ENCODE measurements around the gene CH25H. TPM values are rescaled to one million over a fixed set of nuclear protein-coding genes. Genes with fewer than 3 reads are reported as not detected.
A peak's percentile ranks its signal among the peaks of the same experiment; 100 is the strongest.

Gene CH25H
- polyA plus RNA-seq, 1 of the 3 experiments (the other 2 are of a cell fraction) = not detected

DNA sequence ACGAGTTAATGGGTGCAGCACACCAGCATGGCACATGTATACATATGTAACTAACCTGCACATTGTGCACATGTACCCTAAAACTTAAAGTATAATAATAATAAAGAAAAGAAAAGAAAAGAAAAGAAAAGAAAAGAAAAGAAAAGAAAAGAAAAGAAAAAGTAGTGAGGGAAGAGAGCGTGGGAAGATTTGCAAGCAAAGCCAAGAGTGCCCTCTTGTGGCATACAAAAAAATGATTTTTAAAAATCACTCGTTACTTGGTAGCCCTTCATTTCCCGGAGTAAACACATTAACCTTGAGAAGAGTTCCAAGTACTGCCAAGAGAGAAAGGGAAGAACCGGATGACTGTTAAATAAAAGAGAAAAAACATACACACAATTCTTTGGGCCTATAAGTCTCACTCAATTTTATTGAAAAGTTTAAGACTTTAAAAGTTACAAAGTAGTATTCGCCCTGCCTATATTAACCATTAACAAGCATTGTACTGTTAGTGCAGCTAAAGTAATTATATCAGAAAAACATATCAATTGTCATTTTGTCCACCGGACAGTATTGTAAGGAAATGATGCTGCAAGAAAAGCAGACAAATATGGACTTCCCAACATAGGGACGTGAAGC lies 6.2 kb upstream of the CH25H start:
- CTCF ChIA-PET = interaction anchor here (0.6 to 4.2 kb wide), 40 partner anchors 8 to 403 kb away, joined by 3 to 94 read pairs (median 4); partner anchors contain the start of genes FAS and LIPA
- TF ChIP-seq, protein P1, sequence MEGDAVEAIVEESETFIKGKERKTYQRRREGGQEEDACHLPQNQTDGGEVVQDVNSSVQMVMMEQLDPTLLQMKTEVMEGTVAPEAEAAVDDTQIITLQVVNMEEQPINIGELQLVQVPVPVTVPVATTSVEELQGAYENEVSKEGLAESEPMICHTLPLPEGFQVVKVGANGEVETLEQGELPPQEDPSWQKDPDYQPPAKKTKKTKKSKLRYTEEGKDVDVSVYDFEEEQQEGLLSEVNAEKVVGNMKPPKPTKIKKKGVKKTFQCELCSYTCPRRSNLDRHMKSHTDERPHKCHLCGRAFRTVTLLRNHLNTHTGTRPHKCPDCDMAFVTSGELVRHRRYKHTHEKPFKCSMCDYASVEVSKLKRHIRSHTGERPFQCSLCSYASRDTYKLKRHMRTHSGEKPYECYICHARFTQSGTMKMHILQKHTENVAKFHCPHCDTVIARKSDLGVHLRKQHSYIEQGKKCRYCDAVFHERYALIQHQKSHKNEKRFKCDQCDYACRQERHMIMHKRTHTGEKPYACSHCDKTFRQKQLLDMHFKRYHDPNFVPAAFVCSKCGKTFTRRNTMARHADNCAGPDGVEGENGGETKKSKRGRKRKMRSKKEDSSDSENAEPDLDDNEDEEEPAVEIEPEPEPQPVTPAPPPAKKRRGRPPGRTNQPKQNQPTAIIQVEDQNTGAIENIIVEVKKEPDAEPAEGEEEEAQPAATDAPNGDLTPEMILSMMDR (IDR thresholded peaks at IDR 0.05) = peak; percentile 68
- TF ChIP-seq NFIC (IDR thresholded peaks at IDR 0.05; ENCODE audit: borderline replicate concordance) (no peak), TCF12 (IDR thresholded peaks at IDR 0.05) (no peak), FOXJ3 (CRISPR knock-in tag; IDR thresholded peaks at IDR 0.05) (no peak), SMC3 (IDR thresholded peaks at IDR 0.05; ENCODE audit: low read depth, low read length) (peak; percentile 69), RXRA (IDR thresholded peaks at IDR 0.05; ENCODE audit: borderline replicate concordance, low read depth) (no peak), GATA2 (CRISPR knock-in tag; IDR thresholded peaks at IDR 0.05) (no peak), YY1 (IDR thresholded peaks at IDR 0.05; ENCODE audit: low read depth) (no peak), RFX5 (IDR thresholded peaks at IDR 0.05; ENCODE audit: low read length) (no peak), RAD21 (IDR thresholded peaks at IDR 0.05; ENCODE audit: low read length) (peak; percentile 81), FOXM1 (IDR thresholded peaks at IDR 0.05; ENCODE audit: low read depth) (no peak), MEF2A (IDR thresholded peaks at IDR 0.05; ENCODE audit: borderline replicate concordance, low read depth) (no peak), CHD2 (IDR thresholded peaks at IDR 0.05; ENCODE audit: low read length, partially characterized antibody) (no peak), NRF1 (IDR thresholded peaks at IDR 0.05; ENCODE audit: low read depth, low read length) (no peak), RCOR1 (IDR thresholded peaks at IDR 0.05; ENCODE audit: low read length) (no peak), EZH2phosphoT487 (IDR thresholded peaks at IDR 0.05; ENCODE audit: borderline replicate concordance, low read depth) (no peak), ELF1 (IDR thresholded peaks at IDR 0.05) (no peak)
- TF ChIP-seq, protein P2, sequence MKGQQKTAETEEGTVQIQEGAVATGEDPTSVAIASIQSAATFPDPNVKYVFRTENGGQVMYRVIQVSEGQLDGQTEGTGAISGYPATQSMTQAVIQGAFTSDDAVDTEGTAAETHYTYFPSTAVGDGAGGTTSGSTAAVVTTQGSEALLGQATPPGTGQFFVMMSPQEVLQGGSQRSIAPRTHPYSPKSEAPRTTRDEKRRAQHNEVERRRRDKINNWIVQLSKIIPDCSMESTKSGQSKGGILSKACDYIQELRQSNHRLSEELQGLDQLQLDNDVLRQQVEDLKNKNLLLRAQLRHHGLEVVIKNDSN (IDR thresholded peaks at IDR 0.05; ENCODE audit: borderline replicate concordance, low read depth) = no peak
- TF ChIP-seq, protein P3, sequence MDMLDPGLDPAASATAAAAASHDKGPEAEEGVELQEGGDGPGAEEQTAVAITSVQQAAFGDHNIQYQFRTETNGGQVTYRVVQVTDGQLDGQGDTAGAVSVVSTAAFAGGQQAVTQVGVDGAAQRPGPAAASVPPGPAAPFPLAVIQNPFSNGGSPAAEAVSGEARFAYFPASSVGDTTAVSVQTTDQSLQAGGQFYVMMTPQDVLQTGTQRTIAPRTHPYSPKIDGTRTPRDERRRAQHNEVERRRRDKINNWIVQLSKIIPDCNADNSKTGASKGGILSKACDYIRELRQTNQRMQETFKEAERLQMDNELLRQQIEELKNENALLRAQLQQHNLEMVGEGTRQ (IDR thresholded peaks at IDR 0.05; ENCODE audit: borderline replicate concordance, low read depth, low read length) = no peak
- TF ChIP-seq, protein P4, sequence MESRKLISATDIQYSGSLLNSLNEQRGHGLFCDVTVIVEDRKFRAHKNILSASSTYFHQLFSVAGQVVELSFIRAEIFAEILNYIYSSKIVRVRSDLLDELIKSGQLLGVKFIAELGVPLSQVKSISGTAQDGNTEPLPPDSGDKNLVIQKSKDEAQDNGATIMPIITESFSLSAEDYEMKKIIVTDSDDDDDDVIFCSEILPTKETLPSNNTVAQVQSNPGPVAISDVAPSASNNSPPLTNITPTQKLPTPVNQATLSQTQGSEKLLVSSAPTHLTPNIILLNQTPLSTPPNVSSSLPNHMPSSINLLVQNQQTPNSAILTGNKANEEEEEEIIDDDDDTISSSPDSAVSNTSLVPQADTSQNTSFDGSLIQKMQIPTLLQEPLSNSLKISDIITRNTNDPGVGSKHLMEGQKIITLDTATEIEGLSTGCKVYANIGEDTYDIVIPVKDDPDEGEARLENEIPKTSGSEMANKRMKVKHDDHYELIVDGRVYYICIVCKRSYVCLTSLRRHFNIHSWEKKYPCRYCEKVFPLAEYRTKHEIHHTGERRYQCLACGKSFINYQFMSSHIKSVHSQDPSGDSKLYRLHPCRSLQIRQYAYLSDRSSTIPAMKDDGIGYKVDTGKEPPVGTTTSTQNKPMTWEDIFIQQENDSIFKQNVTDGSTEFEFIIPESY (IDR thresholded peaks at IDR 0.05; ENCODE audit: borderline replicate concordance, low read depth) = no peak
- TF ChIP-seq, protein P5, sequence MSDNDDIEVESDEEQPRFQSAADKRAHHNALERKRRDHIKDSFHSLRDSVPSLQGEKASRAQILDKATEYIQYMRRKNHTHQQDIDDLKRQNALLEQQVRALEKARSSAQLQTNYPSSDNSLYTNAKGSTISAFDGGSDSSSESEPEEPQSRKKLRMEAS (IDR thresholded peaks at IDR 0.05; ENCODE audit: low read depth) = no peak
- TF ChIP-seq, protein P6, sequence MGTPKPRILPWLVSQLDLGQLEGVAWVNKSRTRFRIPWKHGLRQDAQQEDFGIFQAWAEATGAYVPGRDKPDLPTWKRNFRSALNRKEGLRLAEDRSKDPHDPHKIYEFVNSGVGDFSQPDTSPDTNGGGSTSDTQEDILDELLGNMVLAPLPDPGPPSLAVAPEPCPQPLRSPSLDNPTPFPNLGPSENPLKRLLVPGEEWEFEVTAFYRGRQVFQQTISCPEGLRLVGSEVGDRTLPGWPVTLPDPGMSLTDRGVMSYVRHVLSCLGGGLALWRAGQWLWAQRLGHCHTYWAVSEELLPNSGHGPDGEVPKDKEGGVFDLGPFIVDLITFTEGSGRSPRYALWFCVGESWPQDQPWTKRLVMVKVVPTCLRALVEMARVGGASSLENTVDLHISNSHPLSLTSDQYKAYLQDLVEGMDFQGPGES (IDR thresholded peaks at IDR 0.05; ENCODE audit: low read depth, low read length) = no peak
- Histone ChIP-seq H3K4me2 (no peak overlapping the region), H3K4me1 (ENCODE audit: control insufficient read depth in 1 of 2, insufficient read depth in 2 of 2, low read depth in 1 of 2, low read length in 1 of 2) (peaks cover 11 to 14% of the 10 kb centered on the region in 2 experiments; a peak in 3 of 4 replicates), H4K20me1 (ENCODE audit: insufficient read depth) (no peaks in the 10 kb centered on the region), H3K9me3 (no peaks in the 10 kb centered on the region), H3K27me3 (ENCODE audit: insufficient read depth) (0 out of 2 replicates have a peak, but pooled peaks cover 2% of the 10 kb centered on the region), H3K79me2 (ENCODE audit: insufficient read depth) (no peaks in the 10 kb centered on the region), H3K36me3 (replicated peaks in 1 of 2; ENCODE audit: control insufficient read depth in 1 of 2, insufficient read depth in 2 of 2, low read length in 1 of 2) (peaks cover 9 to 11% of the 10 kb centered on the region in 2 experiments), H3F3A (replicated peaks; ENCODE audit: insufficient read depth) (peaks cover 15% of the 10 kb centered on the region), H3K9ac (no peak overlapping the region), H2AFZ (ENCODE audit: low read depth) (no peak overlapping the region), H3K9me2 (no peaks in the 10 kb centered on the region), H3K4me3 (ENCODE audit: low read depth in 2 of 2, low read length in 1 of 2) (no peak overlapping the region), H3K27ac (ENCODE audit: low read depth in 2 of 2, low read length in 1 of 2) (no peak overlapping the region)
- POLR2A ChIA-PET = no interaction called here
- WGBS (ENCODE audit: low lambda C conversion rate) = 42% methylated on average over 8 of the region's 8 CpGs
- DNase-seq = peak; percentile 34
